ENCODE data around the gene NT5C1B. TPM values are rescaled to one million over a fixed set of nuclear protein-coding genes. Genes with fewer than 3 reads are reported as not detected.
"Not testable (repeated sequence)": the region's sequence is repeated elsewhere in the genome, so short reads cannot be mapped to it uniquely, and the experiment has no call there.

Gene NT5C1B
- total RNA-seq (2022) (not detected in 2 replicates), Bru-seq, nascent RNA (not detected), BruChase-seq, experiment 1, labeled RNA remaining after a 6-hour chase (not detected), BruChase-seq, experiment 2, labeled RNA remaining after a 2-hour chase (not detected)
- long read RNA-seq, result 0 reads

DNA sequence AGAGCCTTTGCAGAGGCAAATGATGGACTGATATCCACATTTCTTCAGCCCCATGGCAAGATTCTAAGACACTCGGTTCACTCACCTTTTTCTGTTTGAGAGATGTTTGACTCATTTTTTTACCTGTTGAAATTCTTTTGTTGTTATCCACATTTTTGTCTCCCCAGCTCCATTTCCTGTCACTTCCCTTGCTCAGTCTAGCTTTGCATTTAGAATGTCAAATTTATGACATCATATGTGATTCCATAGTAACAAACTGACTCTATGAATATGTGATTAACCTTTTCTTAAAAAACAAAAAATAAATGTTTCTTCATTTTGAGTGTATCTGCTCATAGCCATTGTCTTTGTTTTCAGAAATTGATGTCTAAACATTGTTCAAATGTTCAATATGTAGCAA is at the start of gene NT5C1B:
Gene NT5C1B (minus strand): TSS at position 216 of the 400 bp plus-strand sequence. CDS start 101 bp downstream, at position 115.
- ChIA-PET POLR2A (interaction anchor here (0.9 to 1.6 kb wide), 2 partner anchors 27 to 29 kb away, joined by 3 to 4 read pairs; partner anchors contain the start of gene RDH14), CTCF (no interaction called here)
- intact Hi-C loops (cut with micrococcal nuclease), result no loop called here
- no peak within 1 kb of the TSS for H3K27ac Mint-ChIP-seq (ENCODE audit: low read depth, unreplicated experiment)
- no peaks in the 10 kb centered on the region for H3K27me3 Mint-ChIP-seq (ENCODE audit: insufficient read depth, unreplicated experiment)
- no peak for DNase-seq (ENCODE audit: unreplicated experiment)
- H3K9me3 Mint-ChIP-seq (ENCODE audit: unreplicated experiment), result no peaks in the 10 kb centered on the region
- BruUV-seq (replicated peaks), result no TSS peak
- TF ChIP-seq, protein P1, sequence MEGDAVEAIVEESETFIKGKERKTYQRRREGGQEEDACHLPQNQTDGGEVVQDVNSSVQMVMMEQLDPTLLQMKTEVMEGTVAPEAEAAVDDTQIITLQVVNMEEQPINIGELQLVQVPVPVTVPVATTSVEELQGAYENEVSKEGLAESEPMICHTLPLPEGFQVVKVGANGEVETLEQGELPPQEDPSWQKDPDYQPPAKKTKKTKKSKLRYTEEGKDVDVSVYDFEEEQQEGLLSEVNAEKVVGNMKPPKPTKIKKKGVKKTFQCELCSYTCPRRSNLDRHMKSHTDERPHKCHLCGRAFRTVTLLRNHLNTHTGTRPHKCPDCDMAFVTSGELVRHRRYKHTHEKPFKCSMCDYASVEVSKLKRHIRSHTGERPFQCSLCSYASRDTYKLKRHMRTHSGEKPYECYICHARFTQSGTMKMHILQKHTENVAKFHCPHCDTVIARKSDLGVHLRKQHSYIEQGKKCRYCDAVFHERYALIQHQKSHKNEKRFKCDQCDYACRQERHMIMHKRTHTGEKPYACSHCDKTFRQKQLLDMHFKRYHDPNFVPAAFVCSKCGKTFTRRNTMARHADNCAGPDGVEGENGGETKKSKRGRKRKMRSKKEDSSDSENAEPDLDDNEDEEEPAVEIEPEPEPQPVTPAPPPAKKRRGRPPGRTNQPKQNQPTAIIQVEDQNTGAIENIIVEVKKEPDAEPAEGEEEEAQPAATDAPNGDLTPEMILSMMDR (IDR thresholded peaks at IDR 0.05; ENCODE audit: unreplicated experiment), result no peak
- H3K36me3 Mint-ChIP-seq (ENCODE audit: insufficient read depth, unreplicated experiment), result no peaks in the 10 kb centered on the region
- H3K4me3 Mint-ChIP-seq (ENCODE audit: unreplicated experiment), result no peak within 1 kb of the TSS
- peaks cover 10% of the 10 kb centered on the region for H3K4me1 Mint-ChIP-seq (ENCODE audit: insufficient read depth, unreplicated experiment)

DNA sequence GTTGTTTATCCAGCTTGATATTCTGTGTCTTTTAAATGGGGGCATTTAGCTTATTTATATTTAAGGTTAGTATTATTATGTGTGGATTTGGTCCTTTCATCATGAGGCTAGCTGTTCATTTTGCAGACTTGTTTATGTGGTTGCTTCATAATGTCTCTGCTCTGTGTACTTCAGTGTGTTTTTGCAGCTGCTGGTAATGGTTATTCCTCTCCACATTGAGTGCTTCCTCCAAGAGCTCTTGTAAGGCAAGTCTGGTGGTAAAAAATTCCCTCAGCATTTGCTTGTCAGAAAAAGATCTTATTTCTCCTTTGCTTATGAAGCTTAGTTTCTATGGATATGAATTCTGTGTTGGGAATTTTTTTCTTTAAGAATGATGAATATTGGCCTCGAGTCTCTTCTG is 47.8 kb upstream of the NT5C1B start:
- H3K4me3 Mint-ChIP-seq (ENCODE audit: unreplicated experiment), result no peak overlapping the region
- intact Hi-C loops (cut with micrococcal nuclease), result no loop called here
- ChIA-PET CTCF (interaction anchor here (0.7 kb wide), 2 partner anchors 355 to 456 kb away, joined by 4 to 5 read pairs; no protein-coding TSS in a partner anchor), POLR2A (no interaction called here)
- TF ChIP-seq, protein P1 (IDR thresholded peaks at IDR 0.05; ENCODE audit: unreplicated experiment), result no peak
- H3K27me3 Mint-ChIP-seq (ENCODE audit: insufficient read depth, unreplicated experiment), result no peaks in the 10 kb centered on the region
- peaks cover 29% of the 10 kb centered on the region for H3K9me3 Mint-ChIP-seq (ENCODE audit: unreplicated experiment)
- H3K36me3 Mint-ChIP-seq (ENCODE audit: insufficient read depth, unreplicated experiment), result no peaks in the 10 kb centered on the region
- no peak for DNase-seq (ENCODE audit: unreplicated experiment)
- no TSS peak for BruUV-seq (replicated peaks)
- no peak overlapping the region for H3K27ac Mint-ChIP-seq (ENCODE audit: low read depth, unreplicated experiment)
- no peaks in the 10 kb centered on the region for H3K4me1 Mint-ChIP-seq (ENCODE audit: insufficient read depth, unreplicated experiment)

DNA sequence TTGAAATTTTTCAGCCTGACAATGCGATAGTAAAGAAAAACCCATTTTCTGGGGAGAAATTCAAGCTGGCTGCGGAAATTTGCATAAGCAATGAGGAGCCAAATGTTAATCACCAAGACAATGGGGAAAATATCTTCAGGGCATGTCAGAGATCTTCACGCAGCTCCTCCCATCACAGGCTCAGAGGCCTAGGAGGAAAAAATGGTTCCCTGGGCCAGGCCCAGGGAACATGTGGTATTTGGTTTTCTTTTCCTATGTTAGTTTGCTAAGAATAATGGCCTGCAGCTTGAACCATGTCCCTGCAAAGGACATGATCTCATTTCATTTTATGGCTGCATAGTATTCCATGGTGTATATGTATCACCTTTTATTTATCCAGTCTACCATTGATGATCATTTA is 43.3 kb upstream of the NT5C1B start:
- Mint-ChIP-seq H3K9me3 (ENCODE audit: unreplicated experiment) (peaks cover 30% of the 10 kb centered on the region), H3K4me1 (ENCODE audit: insufficient read depth, unreplicated experiment) (peaks cover 21% of the 10 kb centered on the region)
- H3K4me3 Mint-ChIP-seq (ENCODE audit: unreplicated experiment); BruUV-seq (replicated peaks); H3K27ac Mint-ChIP-seq (ENCODE audit: low read depth, unreplicated experiment); H3K27me3 Mint-ChIP-seq (ENCODE audit: insufficient read depth, unreplicated experiment); DNase-seq (ENCODE audit: unreplicated experiment); H3K36me3 Mint-ChIP-seq (ENCODE audit: insufficient read depth, unreplicated experiment); intact Hi-C loops (cut with micrococcal nuclease): not testable (repeated sequence)
- CTCF ChIA-PET, result interaction anchor here (0.9 kb wide), 1 partner anchor 45 kb away, joined by 4 read pairs; no protein-coding TSS in a partner anchor
- POLR2A ChIA-PET, result interaction anchor here (2.0 kb wide), 1 partner anchor 13 kb away, joined by 4 read pairs; no protein-coding TSS in a partner anchor

DNA sequence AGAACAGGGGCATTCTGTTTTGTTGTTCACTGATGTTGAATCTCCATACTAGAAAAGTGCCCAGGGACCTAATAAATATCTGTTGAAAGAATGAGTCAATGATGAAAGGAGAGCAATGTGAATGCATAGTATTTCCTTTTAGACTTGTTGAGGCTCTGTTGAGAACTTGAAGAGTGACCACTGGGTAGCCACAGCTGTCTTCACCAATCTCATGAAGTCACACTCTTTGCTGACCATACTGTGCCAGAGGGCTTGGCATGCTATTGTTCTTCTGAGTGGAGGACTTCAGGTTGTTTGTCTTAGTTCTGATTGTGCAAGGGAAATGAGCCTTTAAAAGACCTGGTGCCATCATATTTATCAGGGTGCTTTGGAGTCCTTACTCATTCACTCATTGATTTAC is 41.6 kb upstream of the NT5C1B start:
- Mint-ChIP-seq H3K27me3 (ENCODE audit: insufficient read depth, unreplicated experiment) (no peaks in the 10 kb centered on the region), H3K27ac (ENCODE audit: low read depth, unreplicated experiment) (peak overlapping the region; percentile 24), H3K4me1 (ENCODE audit: insufficient read depth, unreplicated experiment) (peaks cover 21% of the 10 kb centered on the region), H3K36me3 (ENCODE audit: insufficient read depth, unreplicated experiment) (no peaks in the 10 kb centered on the region), H3K4me3 (ENCODE audit: unreplicated experiment) (no peak overlapping the region), H3K9me3 (ENCODE audit: unreplicated experiment) (peaks cover 12% of the 10 kb centered on the region)
- no peak for DNase-seq (ENCODE audit: unreplicated experiment)
- intact Hi-C loops (cut with micrococcal nuclease), result no loop called here
- ChIA-PET CTCF (interaction anchor here (0.5 to 0.7 kb wide), 2 partner anchors 11 to 105 kb away, joined by 3 read pairs; no protein-coding TSS in a partner anchor), POLR2A (no interaction called here)
- BruUV-seq (replicated peaks), result no TSS peak
- TF ChIP-seq, protein P1 (IDR thresholded peaks at IDR 0.05; ENCODE audit: unreplicated experiment), result no peak
